Fibroblast of lung (primary cell): ENCODE measurements around the gene UCK1. TPM values are rescaled to one million over a fixed set of nuclear protein-coding genes. Genes with fewer than 3 reads are reported as not detected.
"Not testable (repeated sequence)": the region's sequence is repeated elsewhere in the genome, so short reads cannot be mapped to it uniquely, and the experiment has no call there.

Source experiments
- DNase-seq, 2 donors: peaks; one replicate each; pipeline versions ENCODE4 v3.0.0 to v3.0.0-alpha.2; 2010; ENCODE audit warnings: low read depth in 2 of 2
- H2AFZ ChIP-seq: 2 replicates; pipeline ENCODE4 v1.5.1; 2012; ENCODE audit warnings: low read length, control low read depth, inconsistent platforms
- H3K27ac ChIP-seq: 2 replicates; pipeline ENCODE4 v1.5.1; 2011; ENCODE audit warnings: low read length, control low read depth; ENCODE audit not compliant: insufficient read depth
- H3K27me3 ChIP-seq: 2 replicates; pipeline ENCODE4 v1.5.1; 2011; ENCODE audit warnings: mild to moderate bottlenecking, low read length; ENCODE audit not compliant: control insufficient read depth, insufficient read depth
- H3K36me3 ChIP-seq: 2 replicates; pipeline ENCODE4 v1.5.1; 2011; ENCODE audit warnings: low read length; ENCODE audit not compliant: control insufficient read depth, insufficient read depth
- H3K4me1 ChIP-seq: 2 replicates; pipeline ENCODE4 v1.5.1; 2011; ENCODE audit warnings: low read length; ENCODE audit not compliant: control insufficient read depth, insufficient read depth; ENCODE audit errors: extremely low read depth
- H3K4me2 ChIP-seq: 2 replicates; pipeline ENCODE4 v1.5.1; 2011; ENCODE audit warnings: low read length, control low read depth; ENCODE audit not compliant: insufficient read depth; ENCODE audit errors: extremely low read depth
- H3K4me3 ChIP-seq, 4 experiments: fragments of 200-600 bp in 1 of 4; sonication (generic) in 1 of 4; replicated peaks in 1 of 4; 2 replicates each; pipeline ENCODE4 v1.5.1; 2011 to 2016; ENCODE audit warnings: low read length in 4 of 4, low read depth in 3 of 4, mild to moderate bottlenecking in 3 of 4, control low read depth in 2 of 4, inconsistent platforms in 1 of 4, mixed read lengths in 1 of 4; ENCODE audit not compliant: insufficient read depth in 1 of 4; ENCODE audit errors: control extremely low read depth in 1 of 4
- H3K79me2 ChIP-seq: 2 replicates; pipeline ENCODE4 v1.5.1; 2012; ENCODE audit warnings: mild to moderate bottlenecking, low read length, inconsistent platforms; ENCODE audit not compliant: control insufficient read depth, insufficient read depth
- H3K9ac ChIP-seq: 2 replicates; pipeline ENCODE4 v1.5.1; 2011; ENCODE audit warnings: mild to moderate bottlenecking, low read length, control low read depth; ENCODE audit not compliant: insufficient read depth
- H3K9me3 ChIP-seq: 2 replicates; pipeline ENCODE4 v1.5.1; 2012; ENCODE audit warnings: low read depth, low read length; ENCODE audit not compliant: control insufficient read depth, insufficient read depth
- H4K20me1 ChIP-seq: 2 replicates; pipeline ENCODE4 v1.5.1; 2011; ENCODE audit warnings: low read length; ENCODE audit not compliant: control insufficient read depth, insufficient read depth; ENCODE audit errors: extremely low read depth
- CTCF ChIP-seq, 2 donors: IDR thresholded peaks in 1 of 2; conservative IDR thresholded peaks in 1 of 2; 1 replicate in 1 of 2; 2 replicates in 1 of 2; pipeline ENCODE4 v1.5.1; 2011 to 2012; ENCODE audit warnings: low read length in 2 of 2, control low read depth in 1 of 2, inconsistent platforms in 1 of 2, low read depth in 1 of 2, mild to moderate bottlenecking in 1 of 2
- EZH2 ChIP-seq: IDR thresholded peaks from 2 replicates; pipeline ENCODE4 v1.5.1; 2012; ENCODE audit warnings: low read length, control low read depth, mild to moderate bottlenecking; ENCODE audit errors: missing control alignments
- polyA plus RNA-seq, 2 donors: library from polyadenylated mRNA; depleted of rRNA in 1 of 2; stranded (reverse) in 1 of 2; unstranded in 1 of 2; fragments of >200 nt; gene quantifications; 2 replicates each; pipeline ENCODE4 v1.2.1, GENCODE V29; 2011 to 2012; ENCODE audit warnings: missing spikeins in 1 of 2
- total RNA-seq: library from RNA; depleted of rRNA; stranded (reverse); fragments of >200 nt; gene quantifications from 2 replicates; pipeline ENCODE4 v1.2.1, GENCODE V29; 2014

UCK1 gene
- total and polyA plus RNA-seq, 2 donors (not counting 1 experiment from before 2014, with no cell fraction given) = 20.9 to 22.3 TPM

GRCh38 chr9:131554087-131554842, 23.2 kb upstream of the UCK1 start:
- H3K27ac ChIP-seq = no peak overlapping the region
- peaks cover 13% of the 10 kb centered on the region for H3K27me3 ChIP-seq
- no peaks in the 10 kb centered on the region for H3K79me2 ChIP-seq
- H3K4me2 ChIP-seq = no peak overlapping the region
- H3K36me3 ChIP-seq = no peaks in the 10 kb centered on the region
- TF ChIP-seq EZH2 (no peak), CTCF (conservative IDR thresholded peaks at IDR 0.05 in 1 of 2, IDR thresholded peaks at IDR 0.05 in 1 of 2; ENCODE audit: low read depth in 1 of 2, low read length in 2 of 2) (no peak)
- DNase-seq = no peak
- H2AFZ ChIP-seq = no peak overlapping the region
- no peak overlapping the region for H3K4me3 ChIP-seq
- H3K9me3 ChIP-seq = no peaks in the 10 kb centered on the region
- H3K9ac ChIP-seq = no peak overlapping the region
- H3K4me1 ChIP-seq = no peaks in the 10 kb centered on the region
- H4K20me1 ChIP-seq = no peaks in the 10 kb centered on the region

GRCh38 chr9:131552030-131552429, 21.0 kb upstream of the UCK1 start:
- DNase-seq = no peak
- no peaks in the 10 kb centered on the region for H3K36me3 ChIP-seq
- no peaks in the 10 kb centered on the region for H3K79me2 ChIP-seq
- H3K4me3 ChIP-seq = no peak overlapping the region
- no peak overlapping the region for H3K4me2 ChIP-seq
- peaks cover 20% of the 10 kb centered on the region for H3K27me3 ChIP-seq
- no peak overlapping the region for H3K27ac ChIP-seq
- TF ChIP-seq CTCF (conservative IDR thresholded peaks at IDR 0.05 in 1 of 2, IDR thresholded peaks at IDR 0.05 in 1 of 2; ENCODE audit: low read depth in 1 of 2, low read length in 2 of 2) (no peak), EZH2 (no peak)
- H3K4me1 ChIP-seq = no peaks in the 10 kb centered on the region
- no peak overlapping the region for H2AFZ ChIP-seq
- no peaks in the 10 kb centered on the region for H3K9me3 ChIP-seq
- H4K20me1 ChIP-seq = no peaks in the 10 kb centered on the region
- H3K9ac ChIP-seq = no peak overlapping the region

GRCh38 chr9:131550465-131550864, 19.4 kb upstream of the UCK1 start:
- not testable (repeated sequence) for H3K4me2 ChIP-seq, H3K4me3 ChIP-seq, H3K27ac ChIP-seq, H3K36me3 ChIP-seq, H3K9me3 ChIP-seq, H4K20me1 ChIP-seq, DNase-seq, H3K4me1 ChIP-seq, H2AFZ ChIP-seq, H3K9ac ChIP-seq, H3K79me2 ChIP-seq
- peaks cover 25% of the 10 kb centered on the region for H3K27me3 ChIP-seq

- DNase-seq, H3K9ac ChIP-seq, H3K9me3 ChIP-seq, H3K27ac ChIP-seq, H3K4me2 ChIP-seq, H3K4me1 ChIP-seq, H4K20me1 ChIP-seq, H3K4me3 ChIP-seq, H2AFZ ChIP-seq, H3K36me3 ChIP-seq, H3K79me2 ChIP-seq: not testable (repeated sequence)
- H3K27me3 ChIP-seq = peaks cover 35% of the 10 kb centered on the region
These were observed 18.1 kb upstream of the UCK1 start for GRCh38 chr9:131549186-131549585.
